ENCODE results near the gene RYR1.

- TF ChIP-seq, protein P1, sequence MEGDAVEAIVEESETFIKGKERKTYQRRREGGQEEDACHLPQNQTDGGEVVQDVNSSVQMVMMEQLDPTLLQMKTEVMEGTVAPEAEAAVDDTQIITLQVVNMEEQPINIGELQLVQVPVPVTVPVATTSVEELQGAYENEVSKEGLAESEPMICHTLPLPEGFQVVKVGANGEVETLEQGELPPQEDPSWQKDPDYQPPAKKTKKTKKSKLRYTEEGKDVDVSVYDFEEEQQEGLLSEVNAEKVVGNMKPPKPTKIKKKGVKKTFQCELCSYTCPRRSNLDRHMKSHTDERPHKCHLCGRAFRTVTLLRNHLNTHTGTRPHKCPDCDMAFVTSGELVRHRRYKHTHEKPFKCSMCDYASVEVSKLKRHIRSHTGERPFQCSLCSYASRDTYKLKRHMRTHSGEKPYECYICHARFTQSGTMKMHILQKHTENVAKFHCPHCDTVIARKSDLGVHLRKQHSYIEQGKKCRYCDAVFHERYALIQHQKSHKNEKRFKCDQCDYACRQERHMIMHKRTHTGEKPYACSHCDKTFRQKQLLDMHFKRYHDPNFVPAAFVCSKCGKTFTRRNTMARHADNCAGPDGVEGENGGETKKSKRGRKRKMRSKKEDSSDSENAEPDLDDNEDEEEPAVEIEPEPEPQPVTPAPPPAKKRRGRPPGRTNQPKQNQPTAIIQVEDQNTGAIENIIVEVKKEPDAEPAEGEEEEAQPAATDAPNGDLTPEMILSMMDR (IDR thresholded peaks at IDR 0.05; ENCODE audit: low read depth, low read length, poor library complexity, severe bottlenecking), result no peak
- TF ChIP-seq EZH2phosphoT487 (IDR thresholded peaks at IDR 0.05; ENCODE audit: borderline replicate concordance, low read length), result no peak
These were observed 183.8 kb downstream of the RYR1 start for GRCh38 chr19:38617283-38617763.
